ENCODE measurements around the gene RASGEF1B. TPM values are rescaled to one million over a fixed set of nuclear protein-coding genes. Genes with fewer than 3 reads are reported as not detected.

RASGEF1B gene
- total RNA-seq, 4 donors from 2014 or later = 4.0 to 14.7 (median 9.4) TPM

DNA sequence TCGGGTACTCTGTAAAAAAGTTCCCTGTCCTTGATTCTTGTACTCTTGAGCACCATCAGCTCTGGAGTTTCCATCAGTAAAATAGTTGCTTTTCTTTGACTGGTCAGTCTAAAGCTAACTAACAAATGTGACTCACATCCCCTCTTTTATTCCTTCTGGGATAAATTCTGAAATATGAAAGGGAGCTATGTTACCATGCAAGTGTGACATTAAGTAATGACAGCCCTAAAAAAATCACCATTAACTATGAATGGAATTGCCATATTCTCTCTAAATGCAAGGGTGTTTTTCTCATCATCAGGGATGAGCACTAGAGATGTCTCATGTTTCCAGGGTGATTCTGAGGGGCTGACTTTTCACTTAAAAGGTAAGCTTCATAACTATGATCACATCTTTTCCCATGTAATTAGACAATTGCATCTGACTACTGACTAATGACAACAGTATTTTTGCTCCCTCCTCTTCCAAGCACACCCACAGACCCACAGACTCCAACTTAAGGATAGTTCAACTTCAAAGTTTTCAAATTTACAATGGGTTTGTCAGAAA, 26.9 kb upstream of the RASGEF1B start:
- 43 to 58% methylated on average over 1 of the region's 1 CpG for WGBS, 2 donors (ENCODE audit: low coverage in 1 of 2)
- no peak overlapping the region for H3K27ac ChIP-seq
- H3K4me1 ChIP-seq = peaks cover 0 to 5% (median 0%) of the 10 kb centered on the region in 3 donors
- no peaks in the 10 kb centered on the region for H3K27me3 ChIP-seq
- no peaks in the 10 kb centered on the region for H3K36me3 ChIP-seq
- H3K9me3 ChIP-seq = no peaks in the 10 kb centered on the region
- no peak for TF ChIP-seq EP300 (IDR thresholded peaks at IDR 0.05)
- ATAC-seq = no peak
- no peak overlapping the region for H3K4me3 ChIP-seq

DNA sequence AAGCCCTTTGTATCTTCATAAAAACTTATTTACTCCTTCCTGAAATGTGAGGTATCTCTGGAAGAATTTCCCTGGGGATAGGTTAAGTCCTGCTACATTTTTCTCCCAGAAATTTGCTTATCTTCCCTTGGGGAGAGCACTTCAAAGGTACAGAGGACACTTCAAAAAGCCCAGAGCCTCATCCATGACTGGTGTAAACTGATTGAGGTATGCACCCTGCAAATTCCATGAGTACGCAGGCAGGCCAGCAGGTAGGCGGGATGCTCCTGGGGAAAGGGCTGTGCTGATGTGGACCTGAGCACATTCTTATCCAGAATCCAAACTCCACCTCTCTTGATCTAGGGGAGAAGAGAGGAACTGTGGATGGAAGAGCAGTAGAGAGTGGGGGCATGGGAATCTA, 26.3 kb upstream of the RASGEF1B start:
- H3K9me3 ChIP-seq = no peaks in the 10 kb centered on the region
- TF ChIP-seq EP300 (IDR thresholded peaks at IDR 0.05) = no peak
- TF ChIP-seq POLR2A (IDR thresholded peaks at IDR 0.05) = no peak
- TF ChIP-seq POLR2AphosphoS5 (IDR thresholded peaks at IDR 0.05) = no peak
- TF ChIP-seq, protein P1, sequence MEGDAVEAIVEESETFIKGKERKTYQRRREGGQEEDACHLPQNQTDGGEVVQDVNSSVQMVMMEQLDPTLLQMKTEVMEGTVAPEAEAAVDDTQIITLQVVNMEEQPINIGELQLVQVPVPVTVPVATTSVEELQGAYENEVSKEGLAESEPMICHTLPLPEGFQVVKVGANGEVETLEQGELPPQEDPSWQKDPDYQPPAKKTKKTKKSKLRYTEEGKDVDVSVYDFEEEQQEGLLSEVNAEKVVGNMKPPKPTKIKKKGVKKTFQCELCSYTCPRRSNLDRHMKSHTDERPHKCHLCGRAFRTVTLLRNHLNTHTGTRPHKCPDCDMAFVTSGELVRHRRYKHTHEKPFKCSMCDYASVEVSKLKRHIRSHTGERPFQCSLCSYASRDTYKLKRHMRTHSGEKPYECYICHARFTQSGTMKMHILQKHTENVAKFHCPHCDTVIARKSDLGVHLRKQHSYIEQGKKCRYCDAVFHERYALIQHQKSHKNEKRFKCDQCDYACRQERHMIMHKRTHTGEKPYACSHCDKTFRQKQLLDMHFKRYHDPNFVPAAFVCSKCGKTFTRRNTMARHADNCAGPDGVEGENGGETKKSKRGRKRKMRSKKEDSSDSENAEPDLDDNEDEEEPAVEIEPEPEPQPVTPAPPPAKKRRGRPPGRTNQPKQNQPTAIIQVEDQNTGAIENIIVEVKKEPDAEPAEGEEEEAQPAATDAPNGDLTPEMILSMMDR (IDR thresholded peaks at IDR 0.05) = no peak
- peaks cover 0 to 6% (median 0%) of the 10 kb centered on the region in 3 donors for H3K4me1 ChIP-seq
- H3K27me3 ChIP-seq = no peaks in the 10 kb centered on the region
- no peak overlapping the region for H3K4me3 ChIP-seq
- H3K36me3 ChIP-seq = no peaks in the 10 kb centered on the region
- ATAC-seq = no peak
- WGBS, 2 donors (ENCODE audit: low coverage in 1 of 2) = 100% methylated on average over 1 of the region's 2 CpGs
- no peak overlapping the region for H3K27ac ChIP-seq

- H3K36me3 ChIP-seq = no peaks in the 10 kb centered on the region
- TF ChIP-seq, protein P1 (IDR thresholded peaks at IDR 0.05) = no peak
- TF ChIP-seq POLR2A (IDR thresholded peaks at IDR 0.05) (no peak), EP300 (IDR thresholded peaks at IDR 0.05) (no peak), POLR2AphosphoS5 (IDR thresholded peaks at IDR 0.05) (no peak)
- no peaks in the 10 kb centered on the region for H3K27me3 ChIP-seq
- ATAC-seq = no peak
- no peak overlapping the region for H3K27ac ChIP-seq
- H3K4me1 ChIP-seq = peaks cover 0 to 6% (median 0%) of the 10 kb centered on the region in 3 donors
- H3K9me3 ChIP-seq = peaks cover 0 to 4% (median 0%) of the 10 kb centered on the region in 3 donors
- no peak overlapping the region for H3K4me3 ChIP-seq
These were observed 23.6 kb upstream of the RASGEF1B start for GRCh38 chr4:81495345-81495744.

DNA sequence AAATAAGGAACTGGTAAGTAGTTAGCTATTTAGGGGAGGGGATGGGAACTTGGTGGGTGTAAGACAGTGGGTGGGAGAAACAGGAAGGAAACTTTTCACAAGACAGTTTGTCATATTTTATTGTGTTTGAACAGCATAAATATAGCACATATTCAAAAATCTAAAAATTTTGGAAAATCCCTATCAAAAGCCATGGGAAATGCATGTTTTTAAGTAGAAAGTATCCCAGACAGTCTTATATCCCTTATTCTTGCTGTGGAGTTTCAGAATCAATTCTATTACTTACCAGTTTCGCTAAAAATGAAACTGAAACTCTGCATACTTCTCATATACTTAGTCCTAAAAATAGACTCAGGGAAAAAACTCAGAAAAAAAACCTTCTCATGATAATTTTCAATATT, 22.3 kb upstream of the RASGEF1B start:
- H3K9me3 ChIP-seq = peaks cover 0 to 4% (median 0%) of the 10 kb centered on the region in 3 donors
- 22 to 32% methylated on average over 1 of the region's 1 CpG for WGBS, 2 donors (ENCODE audit: low coverage in 1 of 2)
- peaks cover 0 to 6% (median 0%) of the 10 kb centered on the region in 3 donors for H3K4me1 ChIP-seq
- TF ChIP-seq, protein P1 (IDR thresholded peaks at IDR 0.05) = no peak
- no peak for TF ChIP-seq POLR2AphosphoS5 (IDR thresholded peaks at IDR 0.05)
- TF ChIP-seq POLR2A (IDR thresholded peaks at IDR 0.05) = no peak
- TF ChIP-seq EP300 (IDR thresholded peaks at IDR 0.05) = no peak
- H3K27ac ChIP-seq = peak overlapping the region in 1 of 4 donors; percentile 5
- no peaks in the 10 kb centered on the region for H3K36me3 ChIP-seq
- no peaks in the 10 kb centered on the region for H3K27me3 ChIP-seq
- H3K4me3 ChIP-seq = peak overlapping the region; percentile 10 to 23
- no peak for ATAC-seq

- 82 to 100% methylated on average over 1 of the region's 1 CpG for WGBS, 2 donors (ENCODE audit: low coverage in 1 of 2)
- TF ChIP-seq POLR2AphosphoS5 (IDR thresholded peaks at IDR 0.05) (no peak), POLR2A (IDR thresholded peaks at IDR 0.05) (no peak), EP300 (IDR thresholded peaks at IDR 0.05) (no peak)
- TF ChIP-seq, protein P1 (IDR thresholded peaks at IDR 0.05) = no peak
- no peak for ATAC-seq
- Histone ChIP-seq H3K36me3 (no peaks in the 10 kb centered on the region), H3K4me3 (no peak overlapping the region), H3K27me3 (no peaks in the 10 kb centered on the region), H3K4me1 (peaks cover 0 to 6% (median 0%) of the 10 kb centered on the region in 3 donors), H3K9me3 (peaks cover 0 to 4% (median 0%) of the 10 kb centered on the region in 3 donors), H3K27ac (no peak overlapping the region)
These were observed 21.0 kb upstream of the RASGEF1B start for GRCh38 chr4:81492606-81493230.

Measured in gastroesophageal sphincter (tissue), 4 donors.